NB4 (cell line): ENCODE data around the gene EZR.

Source experiments
- DNase-seq: peaks from one replicate; pipeline ENCODE4 v3.0.0; 2010; ENCODE audit warnings: low read depth
- H3K4me3 ChIP-seq: one replicate; pipeline ENCODE4 v1.5.1; 2011; ENCODE audit warnings: mild to moderate bottlenecking, low read depth, low read length, moderate library complexity
- CTCF ChIP-seq: IDR thresholded peaks from one replicate; pipeline ENCODE4 v1.5.1; 2012; ENCODE audit warnings: low read depth, low read length
- MAX ChIP-seq: IDR thresholded peaks from 2 replicates; pipeline ENCODE4 v1.6.1; 2011; ENCODE audit warnings: low read depth, low read length
- MYC ChIP-seq: IDR thresholded peaks from 2 replicates; pipeline ENCODE4 v1.6.1; 2011; ENCODE audit warnings: low read depth, low read length
- POLR2A ChIP-seq: IDR thresholded peaks from 2 replicates; pipeline ENCODE4 v1.6.1; 2011; ENCODE audit warnings: mild to moderate bottlenecking; ENCODE audit not compliant: insufficient read length; ENCODE audit errors: extremely low read depth

Gene EZR

GRCh38 chr6:158815907-158816306 is 3.3 kb downstream of the EZR start:
- H3K4me3 ChIP-seq = peak overlapping the region; percentile 67
- TF ChIP-seq CTCF (no peak), POLR2A (no peak), MAX (no peak), MYC (no peak)
- DNase-seq = no peak

GRCh38 chr6:158815379-158815724 is 3.8 kb downstream of the EZR start:
- H3K4me3 ChIP-seq = no peak overlapping the region
- no peak for DNase-seq
- TF ChIP-seq MAX (no peak), MYC (no peak), CTCF (no peak), POLR2A (no peak)

GRCh38 chr6:158813032-158813431 is 6.1 kb downstream of the EZR start:
- H3K4me3 ChIP-seq = no peak overlapping the region
- no peak for DNase-seq
- TF ChIP-seq POLR2A (no peak), CTCF (no peak), MAX (no peak), MYC (no peak)

GRCh38 chr6:158812611-158813010 is 6.6 kb downstream of the EZR start:
- H3K4me3 ChIP-seq = no peak overlapping the region
- TF ChIP-seq CTCF = no peak
- no peak for TF ChIP-seq POLR2A
- TF ChIP-seq MAX = no peak
- TF ChIP-seq MYC = no peak
- no peak for DNase-seq

GRCh38 chr6:158810155-158811095 is 8.7 kb downstream of the EZR start:
- no peak for TF ChIP-seq MYC
- no peak overlapping the region for H3K4me3 ChIP-seq
- DNase-seq = no peak

- DNase-seq = no peak
- no peak for TF ChIP-seq CTCF
- no peak for TF ChIP-seq POLR2A
- no peak for TF ChIP-seq MYC
- no peak for TF ChIP-seq MAX
- H3K4me3 ChIP-seq = no peak overlapping the region
Measured at GRCh38 chr6:158808941-158809678, 10.1 kb downstream of the EZR start.
